MM.1S (cell line): ENCODE measurements around the gene BSDC1.

Experiments
- CTCF ChIP-seq: fragments of 300-600 bp; sonication (generic); IDR thresholded peaks from 2 replicates; pipeline ENCODE4 v1.5.1; 2016; ENCODE audit warnings: antibody characterized with exemption, low read length, mixed read lengths
- EZH2 ChIP-seq: fragments of 300-600 bp; sonication (generic); optimal IDR thresholded peaks from 2 replicates; pipeline ENCODE3; 2017; ENCODE audit warnings: low read depth, mild to moderate bottlenecking, antibody characterized with exemption, low read length, mixed read lengths
- EZH2phosphoT487 ChIP-seq: fragments of 300-600 bp; sonication (generic); IDR thresholded peaks from 2 replicates; pipeline ENCODE4 v1.6.1; 2018; ENCODE audit warnings: antibody characterized with exemption, low read length

GRCh38 chr1:32361674-32362473, 32.4 kb downstream of the BSDC1 start:
- no peak for TF ChIP-seq CTCF
- no peak for TF ChIP-seq EZH2phosphoT487
- no peak for TF ChIP-seq EZH2
